Measurements from ENCODE around the gene SOAT2.

The SOAT2 gene

GRCh38 chr12:53057816-53058500 lies 45.3 kb upstream of the SOAT2 start:
- DNase-seq: no peak
- Histone ChIP-seq H3K4me1 (ENCODE audit: control extremely low read depth in 1 of 4, control insufficient read depth in 4 of 4, insufficient read depth in 4 of 4, low read length in 3 of 4) (peaks cover 0 to 12% (median 8%) of the 10 kb centered on the region in 4 experiments), H3K9me3 (ENCODE audit: control extremely low read depth in 1 of 5, control insufficient read depth in 4 of 5, insufficient read depth in 2 of 5, low read depth in 1 of 5, low read length in 4 of 5) (no peaks in the 10 kb centered on the region), H3K27me3 (replicated peaks in 2 of 5; ENCODE audit: control insufficient read depth in 4 of 5, insufficient read depth in 5 of 5, low read length in 4 of 5) (no peaks in the 10 kb centered on the region), H3K36me3 (ENCODE audit: control insufficient read depth in 4 of 4, insufficient read depth in 4 of 4, low read length in 3 of 4) (no peaks in the 10 kb centered on the region), H3K4me3 (ENCODE audit: control insufficient read depth in 1 of 7, extremely low read depth in 1 of 7, insufficient read depth in 4 of 7, low read depth in 2 of 7, low read length in 6 of 7) (no peak overlapping the region), H3K27ac (ENCODE audit: insufficient read depth in 1 of 2, low read depth in 1 of 2, low read length in 2 of 2, poor library complexity in 1 of 2, severe bottlenecking in 2 of 2) (no peak overlapping the region)
- 98% methylated on average over 13 of the region's 13 CpGs for WGBS (ENCODE audit: insufficient coverage)
- CTCF ChIA-PET: interaction anchor here (1.0 to 4.2 kb wide), 6 partner anchors 9 to 103 kb away, joined by 3 to 23 read pairs (median 4); no protein-coding TSS in a partner anchor
- POLR2A ChIA-PET: no interaction called here

GRCh38 chr12:53058674-53059433 lies 44.4 kb upstream of the SOAT2 start:
- POLR2A ChIA-PET: no interaction called here
- Histone ChIP-seq H3K27me3 (replicated peaks in 2 of 5; ENCODE audit: control insufficient read depth in 4 of 5, insufficient read depth in 5 of 5, low read length in 4 of 5) (no peaks in the 10 kb centered on the region), H3K9me3 (ENCODE audit: control extremely low read depth in 1 of 5, control insufficient read depth in 4 of 5, insufficient read depth in 2 of 5, low read depth in 1 of 5, low read length in 4 of 5) (no peaks in the 10 kb centered on the region), H3K36me3 (ENCODE audit: control insufficient read depth in 4 of 4, insufficient read depth in 4 of 4, low read length in 3 of 4) (peaks cover 0 to 2% (median under 1%) of the 10 kb centered on the region in 4 experiments), H3K4me3 (ENCODE audit: control insufficient read depth in 1 of 7, extremely low read depth in 1 of 7, insufficient read depth in 4 of 7, low read depth in 2 of 7, low read length in 6 of 7) (no peak overlapping the region), H3K27ac (ENCODE audit: insufficient read depth in 1 of 2, low read depth in 1 of 2, low read length in 2 of 2, poor library complexity in 1 of 2, severe bottlenecking in 2 of 2) (no peak overlapping the region), H3K4me1 (ENCODE audit: control extremely low read depth in 1 of 4, control insufficient read depth in 4 of 4, insufficient read depth in 4 of 4, low read length in 3 of 4) (peaks cover 0 to 6% (median 4%) of the 10 kb centered on the region in 4 experiments)
- WGBS (ENCODE audit: insufficient coverage): 93% methylated on average over 28 of the region's 35 CpGs
- DNase-seq: no peak
- CTCF ChIA-PET: interaction anchor here (0.7 to 2.0 kb wide), 3 partner anchors 8 to 25 kb away, joined by 3 to 11 read pairs (median 5); no protein-coding TSS in a partner anchor

GRCh38 chr12:53059434-53060063 lies 43.7 kb upstream of the SOAT2 start:
- Histone ChIP-seq H3K9me3 (ENCODE audit: control extremely low read depth in 1 of 5, control insufficient read depth in 4 of 5, insufficient read depth in 2 of 5, low read depth in 1 of 5, low read length in 4 of 5) (no peaks in the 10 kb centered on the region), H3K4me3 (ENCODE audit: control insufficient read depth in 1 of 7, extremely low read depth in 1 of 7, insufficient read depth in 4 of 7, low read depth in 2 of 7, low read length in 6 of 7) (no peak overlapping the region), H3K4me1 (ENCODE audit: control extremely low read depth in 1 of 4, control insufficient read depth in 4 of 4, insufficient read depth in 4 of 4, low read length in 3 of 4) (peaks cover 0 to 1% (median under 1%) of the 10 kb centered on the region in 4 experiments), H3K27me3 (replicated peaks in 2 of 5; ENCODE audit: control insufficient read depth in 4 of 5, insufficient read depth in 5 of 5, low read length in 4 of 5) (no peaks in the 10 kb centered on the region), H3K36me3 (ENCODE audit: control insufficient read depth in 4 of 4, insufficient read depth in 4 of 4, low read length in 3 of 4) (peaks cover 0 to 8% (median 3%) of the 10 kb centered on the region in 4 experiments), H3K27ac (ENCODE audit: insufficient read depth in 1 of 2, low read depth in 1 of 2, low read length in 2 of 2, poor library complexity in 1 of 2, severe bottlenecking in 2 of 2) (no peak overlapping the region)
- DNase-seq: no peak
- CTCF ChIA-PET: interaction anchor here (0.7 to 17.4 kb wide), 4 partner anchors 16 to 38 kb away, joined by 3 to 361 read pairs (median 4); partner anchors contain the start of genes IGFBP6 and SOAT2
- POLR2A ChIA-PET: no interaction called here
- 94% methylated on average over 23 of the region's 24 CpGs for WGBS (ENCODE audit: insufficient coverage)

GRCh38 chr12:53060064-53060720 lies 43.1 kb upstream of the SOAT2 start:
- Histone ChIP-seq H3K27me3 (replicated peaks in 2 of 5; ENCODE audit: control insufficient read depth in 4 of 5, insufficient read depth in 5 of 5, low read length in 4 of 5) (no peaks in the 10 kb centered on the region), H3K36me3 (ENCODE audit: control insufficient read depth in 4 of 4, insufficient read depth in 4 of 4, low read length in 3 of 4) (peaks cover 0 to 13% (median 5%) of the 10 kb centered on the region in 4 experiments), H3K27ac (ENCODE audit: insufficient read depth in 1 of 2, low read depth in 1 of 2, low read length in 2 of 2, poor library complexity in 1 of 2, severe bottlenecking in 2 of 2) (no peak overlapping the region), H3K4me1 (ENCODE audit: control extremely low read depth in 1 of 4, control insufficient read depth in 4 of 4, insufficient read depth in 4 of 4, low read length in 3 of 4) (no peaks in the 10 kb centered on the region), H3K9me3 (ENCODE audit: control extremely low read depth in 1 of 5, control insufficient read depth in 4 of 5, insufficient read depth in 2 of 5, low read depth in 1 of 5, low read length in 4 of 5) (no peaks in the 10 kb centered on the region), H3K4me3 (ENCODE audit: control insufficient read depth in 1 of 7, extremely low read depth in 1 of 7, insufficient read depth in 4 of 7, low read depth in 2 of 7, low read length in 6 of 7) (no peak overlapping the region)
- WGBS (ENCODE audit: insufficient coverage): 94% methylated on average over 12 of the region's 17 CpGs
- ChIA-PET POLR2A (no interaction called here), CTCF (interaction anchor here (0.7 to 17.4 kb wide), 4 partner anchors 9 to 37 kb away, joined by 3 to 361 read pairs (median 4); partner anchors contain the start of genes IGFBP6 and SOAT2)
- no peak for DNase-seq

GRCh38 chr12:53060721-53061276 lies 42.5 kb upstream of the SOAT2 start:
- Histone ChIP-seq H3K36me3 (ENCODE audit: control insufficient read depth in 4 of 4, insufficient read depth in 4 of 4, low read length in 3 of 4) (peaks cover 0 to 19% (median 8%) of the 10 kb centered on the region in 4 experiments), H3K27ac (ENCODE audit: insufficient read depth in 1 of 2, low read depth in 1 of 2, low read length in 2 of 2, poor library complexity in 1 of 2, severe bottlenecking in 2 of 2) (no peak overlapping the region), H3K9me3 (ENCODE audit: control extremely low read depth in 1 of 5, control insufficient read depth in 4 of 5, insufficient read depth in 2 of 5, low read depth in 1 of 5, low read length in 4 of 5) (no peaks in the 10 kb centered on the region), H3K4me3 (ENCODE audit: control insufficient read depth in 1 of 7, extremely low read depth in 1 of 7, insufficient read depth in 4 of 7, low read depth in 2 of 7, low read length in 6 of 7) (no peak overlapping the region), H3K27me3 (replicated peaks in 2 of 5; ENCODE audit: control insufficient read depth in 4 of 5, insufficient read depth in 5 of 5, low read length in 4 of 5) (no peaks in the 10 kb centered on the region), H3K4me1 (ENCODE audit: control extremely low read depth in 1 of 4, control insufficient read depth in 4 of 4, insufficient read depth in 4 of 4, low read length in 3 of 4) (no peaks in the 10 kb centered on the region)
- ChIA-PET CTCF (interaction anchor here (0.7 to 17.4 kb wide), 8 partner anchors 9 to 36 kb away, joined by 3 to 361 read pairs (median 6); partner anchors contain the start of genes IGFBP6, SOAT2 and SPRYD3), POLR2A (no interaction called here)
- WGBS (ENCODE audit: insufficient coverage): 85% methylated on average over 17 of the region's 18 CpGs
- DNase-seq: no peak

- 89% methylated on average over 3 of the region's 5 CpGs for WGBS (ENCODE audit: insufficient coverage)
- Histone ChIP-seq H3K4me1 (ENCODE audit: control extremely low read depth in 1 of 4, control insufficient read depth in 4 of 4, insufficient read depth in 4 of 4, low read length in 3 of 4) (no peaks in the 10 kb centered on the region), H3K4me3 (ENCODE audit: control insufficient read depth in 1 of 7, extremely low read depth in 1 of 7, insufficient read depth in 4 of 7, low read depth in 2 of 7, low read length in 6 of 7) (no peak overlapping the region), H3K27me3 (replicated peaks in 2 of 5; ENCODE audit: control insufficient read depth in 4 of 5, insufficient read depth in 5 of 5, low read length in 4 of 5) (no peaks in the 10 kb centered on the region), H3K9me3 (ENCODE audit: control extremely low read depth in 1 of 5, control insufficient read depth in 4 of 5, insufficient read depth in 2 of 5, low read depth in 1 of 5, low read length in 4 of 5) (no peaks in the 10 kb centered on the region), H3K36me3 (ENCODE audit: control insufficient read depth in 4 of 4, insufficient read depth in 4 of 4, low read length in 3 of 4) (peaks cover 2 to 19% (median 10%) of the 10 kb centered on the region in 4 experiments), H3K27ac (ENCODE audit: insufficient read depth in 1 of 2, low read depth in 1 of 2, low read length in 2 of 2, poor library complexity in 1 of 2, severe bottlenecking in 2 of 2) (no peak overlapping the region)
- ChIA-PET POLR2A (no interaction called here), CTCF (interaction anchor here (0.8 to 17.4 kb wide), 9 partner anchors 9 to 136 kb away, joined by 3 to 361 read pairs (median 6); partner anchors contain the start of genes IGFBP6, SOAT2 and SPRYD3)
- DNase-seq: no peak
These were observed 41.8 kb upstream of the SOAT2 start for GRCh38 chr12:53061404-53062010.

All from common myeloid progenitor, CD34-positive (primary cell).